GM12878 (cell line): Measurements from ENCODE around the gene CASP5. TPM values are rescaled to one million over a fixed set of nuclear protein-coding genes. Genes with fewer than 3 reads are reported as not detected.

Experiments used
- ATAC-seq: fragments of 200-7000 bp; cut with Tn5 transposase; 3 replicates; pipeline ENCODE4 v1.9.1; 2020; ENCODE audit warnings: mild to moderate bottlenecking, moderate library complexity
- BruUV-seq: library from RNA; stranded (reverse); fragments of 400-500 nt; replicated peaks from 2 replicates; lab custom pipeline; 2021; lab: Mats Ljungman, UMichigan
- CTCF ChIA-PET: fragments of 300-600 bp; sonication (Branson Sonifier 250); formaldehyde crosslinking; extraction: SDS; loops from one replicate; lab custom pipeline; 2021; ENCODE audit warnings: inconsistent platforms; lab: Yijun Ruan, JAX
- POLR2A ChIA-PET: fragments of 350-600 bp; formaldehyde crosslinking; extraction: SDS; loops from one replicate; lab custom pipeline; 2021; ENCODE audit warnings: inconsistent platforms; lab: Charles Lee
- RAD21 ChIA-PET: fragments of 300-600 bp; sonication (Branson Sonifier 250); formaldehyde crosslinking; loops from one replicate; lab custom pipeline; 2023; ENCODE audit warnings: antibody characterized with exemption; ENCODE audit not compliant: unreplicated experiment; lab: Charles Lee
- SMC1A ChIA-PET: fragments of 300-600 bp; sonication (Branson Sonifier 250); formaldehyde crosslinking; loops from one replicate; lab custom pipeline; 2023; ENCODE audit not compliant: unreplicated experiment, uncharacterized antibody; lab: Charles Lee
- DNase-seq: peaks from one replicate; pipeline ENCODE4 v3.0.0-alpha.2; 2011; ENCODE audit warnings: low read depth, low spot score
- FAIRE-seq: peaks from 3 replicates; lab custom pipeline; 2011; peaks lifted over from hg19 to GRCh38; lab: Jason Lieb, UNC
- H2AFZ ChIP-seq: 2 replicates; pipeline ENCODE4 v1.6.0; 2011; ENCODE audit warnings: low read depth, low read length, control low read depth; ENCODE audit not compliant: control insufficient read depth
- H3K27ac ChIP-seq: 2 replicates; pipeline ENCODE4 v1.5.1; 2011; ENCODE audit warnings: control low read depth; ENCODE audit not compliant: control insufficient read depth, insufficient read depth
- H3K27me3 ChIP-seq, 2 experiments: replicated peaks in 1 of 2; 2 replicates each; pipeline versions ENCODE4 v1.6.0 to v1.6.1; 2011; ENCODE audit warnings: low read length in 1 of 2; ENCODE audit not compliant: control insufficient read depth in 2 of 2, insufficient read depth in 2 of 2
- H3K36me3 ChIP-seq, 2 experiments: 2 replicates each; pipeline ENCODE4 v1.5.1; 2011; ENCODE audit warnings: low read length in 1 of 2; ENCODE audit not compliant: control insufficient read depth in 2 of 2, insufficient read depth in 2 of 2
- H3K4me1 ChIP-seq: 2 replicates; pipeline ENCODE4 v1.6.1; 2011; ENCODE audit warnings: mild to moderate bottlenecking, low read length, moderate library complexity, mixed read lengths; ENCODE audit not compliant: control insufficient read depth, insufficient read depth
- H3K4me2 ChIP-seq: 2 replicates; pipeline ENCODE4 v1.6.0; 2011; ENCODE audit warnings: control low read depth; ENCODE audit not compliant: control insufficient read depth, insufficient read depth
- H3K4me3 ChIP-seq: fragments of 200-600 bp; sonication (generic); 2 replicates; pipeline ENCODE4 v1.5.1; 2016
- H3K79me2 ChIP-seq: 2 replicates; pipeline ENCODE4 v1.6.0; 2011; ENCODE audit warnings: low read length; ENCODE audit not compliant: control insufficient read depth, insufficient read depth
- H3K9ac ChIP-seq: 2 replicates; pipeline ENCODE4 v1.8.0; 2011; ENCODE audit warnings: low read length, control low read depth, mixed read lengths; ENCODE audit not compliant: control insufficient read depth, insufficient read depth
- H3K9me3 ChIP-seq: replicated peaks from 3 replicates; pipeline ENCODE4 v1.5.1; 2011; ENCODE audit warnings: mild to moderate bottlenecking, low read length; ENCODE audit not compliant: control insufficient read depth, insufficient read depth
- H4K20me1 ChIP-seq: 2 replicates; pipeline ENCODE4 v1.6.0; 2011; ENCODE audit not compliant: control insufficient read depth, insufficient read depth
- BRCA1 ChIP-seq: IDR thresholded peaks from 2 replicates; pipeline ENCODE4 v1.6.1; 2011; ENCODE audit warnings: low read depth, low read length, improper control_type of control experiment
- CBFB ChIP-seq: IDR thresholded peaks from 2 replicates; pipeline ENCODE4 v1.6.1; 2016; ENCODE audit warnings: antibody characterized with exemption, low read depth
- CEBPZ ChIP-seq: fragments of 150-350 bp; IDR thresholded peaks from 2 replicates; pipeline ENCODE4 v1.6.1; 2016; ENCODE audit warnings: low read depth, low read length
- HSF1 ChIP-seq: fragments of 150-350 bp; IDR thresholded peaks from 2 replicates; pipeline ENCODE4 v1.6.1; 2014; ENCODE audit warnings: mild to moderate bottlenecking, low read depth, low read length
- MEF2A ChIP-seq: IDR thresholded peaks from 2 replicates; pipeline ENCODE4 v1.6.1; 2011; ENCODE audit warnings: low read depth, mild to moderate bottlenecking, low read length, moderate library complexity; ENCODE audit not compliant: insufficient read depth
- NFIC ChIP-seq: IDR thresholded peaks from 2 replicates; pipeline ENCODE4 v1.6.1; 2012; ENCODE audit warnings: low read depth, mild to moderate bottlenecking, inconsistent platforms, low read length, moderate library complexity
- NR2C2 ChIP-seq: IDR thresholded peaks from 2 replicates; pipeline ENCODE4 v1.6.1; 2011; ENCODE audit warnings: borderline replicate concordance, low read depth; ENCODE audit not compliant: control insufficient read depth, insufficient read length
- NRF1 ChIP-seq: conservative IDR thresholded peaks from 2 replicates; pipeline ENCODE4 v1.6.1; 2011; ENCODE audit warnings: mild to moderate bottlenecking, low read depth, low read length, improper control_type of control experiment
- RELA ChIP-seq: fragments of 450-650 bp; IDR thresholded peaks from 2 replicates; pipeline ENCODE4 v1.8.0; 2014; ENCODE audit warnings: borderline replicate concordance; ENCODE audit not compliant: partially characterized antibody
- STAT3 ChIP-seq: IDR thresholded peaks from 2 replicates; pipeline ENCODE4 v1.6.1; 2011; ENCODE audit warnings: low read depth, low read length, improper control_type of control experiment
- WGBS: methylation state at CpG from one replicate; pipeline ENCODE4 v1.1.6; 2016; ENCODE audit warnings: low lambda C conversion rate; ENCODE audit not compliant: insufficient replicate concordance, insufficient coverage; ENCODE audit errors: missing lambda C conversion rate; 5-methylcytosine and 5-hydroxymethylcytosine counted together
- in situ Hi-C: fragments of 300-500 bp; cut with MboI; formaldehyde crosslinking; loops from 9 replicates; pipeline ENCODE4 v1.14.3; 2018; ENCODE audit warnings: mixed read lengths
- intact Hi-C: fragments of 100-400 bp; cut with micrococcal nuclease; formaldehyde crosslinking; loops from one replicate; pipeline ENCODE4 v1.14.2; 2022; ENCODE audit not compliant: unreplicated experiment
- polyA plus RNA-seq, 11 experiments: library from polyadenylated mRNA; depleted of rRNA in 4 of 11; unstranded in 6 of 11; stranded (reverse) in 5 of 11; fragments of >200 nt; fragmentation: Nextera tagmentation in 4 of 11; fragmentation: Illumina TruSeq in 1 of 11; extraction: Ambion mirVana in 4 of 11; extraction: Trizol in 1 of 11; gene quantifications; 1 replicate in 1 of 11; 2 replicates in 10 of 11; pipeline versions ENCODE4 v1.2.1 to v1.2.3, GENCODE V29; 2011 to 2016; ENCODE audit warnings: inconsistent platforms in 2 of 11, missing spikeins in 2 of 11, low read depth in 1 of 11
- total RNA-seq, 4 experiments: library from RNA; depleted of rRNA in 3 of 4; stranded (reverse); fragments of >200 nt in 3 of 4; fragmentation: Illumina TruSeq in 1 of 4; extraction: Trizol in 1 of 4; gene quantifications; 2 replicates each; pipeline versions ENCODE4 v1.2.1 to v1.2.3, GENCODE V29; 2013 to 2021
- TF ChIP-seq, protein P1 (sequence below): IDR thresholded peaks from 2 replicates; pipeline ENCODE4 v1.6.1; 2012; ENCODE audit warnings: low read length, inconsistent platforms
- TF ChIP-seq, protein P2 (sequence below): fragments of 450-650 bp; IDR thresholded peaks from 2 replicates; pipeline ENCODE4 v1.6.1; 2016; ENCODE audit warnings: mild to moderate bottlenecking
- TF ChIP-seq, protein P3 (sequence below): IDR thresholded peaks from 2 replicates; pipeline ENCODE4 v1.6.1; 2011; ENCODE audit warnings: borderline replicate concordance, low read depth, mild to moderate bottlenecking, moderate library complexity, mixed read lengths, low read length; ENCODE audit not compliant: insufficient read depth; ENCODE audit errors: extremely low read length

CASP5 gene
- total and polyA plus RNA-seq, 10 of the 15 experiments (the other 5 are each of a cell fraction or from before 2014, with no cell fraction given): not detected

- H3K4me1 ChIP-seq: no peaks in the 10 kb centered on the region
Measured at GRCh38 chr11:104979839-104980238, 43.1 kb downstream of the CASP5 start.

More at GRCh38 chr11:104979839-104980238, 43.1 kb downstream of the CASP5 start:
- CTCF ChIA-PET: interaction anchor here (0.5 kb wide), 1 partner anchor 9 kb away, joined by 3 read pairs; no protein-coding TSS in a partner anchor
- no peaks in the 10 kb centered on the region for H3K79me2 ChIP-seq
- FAIRE-seq: peak; percentile 61
- RAD21 ChIA-PET: no interaction called here
- no TSS peak for BruUV-seq
- no peak overlapping the region for H2AFZ ChIP-seq
- H4K20me1 ChIP-seq: no peaks in the 10 kb centered on the region
- in situ Hi-C loops: no loop called here
- H3K4me3 ChIP-seq: no peak overlapping the region
- POLR2A ChIA-PET: no interaction called here
- 83% methylated on average over 1 of the region's 1 CpG for WGBS
- no peak for DNase-seq
- SMC1A ChIA-PET: no interaction called here
- TF ChIP-seq STAT3 (no peak), NRF1 (no peak), CEBPZ (no peak), CBFB (no peak), NFIC (no peak), RELA (no peak), NR2C2 (no peak), HSF1 (no peak), BRCA1 (no peak), MEF2A (no peak)
- TF ChIP-seq, protein P1, sequence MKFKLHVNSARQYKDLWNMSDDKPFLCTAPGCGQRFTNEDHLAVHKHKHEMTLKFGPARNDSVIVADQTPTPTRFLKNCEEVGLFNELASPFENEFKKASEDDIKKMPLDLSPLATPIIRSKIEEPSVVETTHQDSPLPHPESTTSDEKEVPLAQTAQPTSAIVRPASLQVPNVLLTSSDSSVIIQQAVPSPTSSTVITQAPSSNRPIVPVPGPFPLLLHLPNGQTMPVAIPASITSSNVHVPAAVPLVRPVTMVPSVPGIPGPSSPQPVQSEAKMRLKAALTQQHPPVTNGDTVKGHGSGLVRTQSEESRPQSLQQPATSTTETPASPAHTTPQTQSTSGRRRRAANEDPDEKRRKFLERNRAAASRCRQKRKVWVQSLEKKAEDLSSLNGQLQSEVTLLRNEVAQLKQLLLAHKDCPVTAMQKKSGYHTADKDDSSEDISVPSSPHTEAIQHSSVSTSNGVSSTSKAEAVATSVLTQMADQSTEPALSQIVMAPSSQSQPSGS: no peak
- TF ChIP-seq, protein P2, sequence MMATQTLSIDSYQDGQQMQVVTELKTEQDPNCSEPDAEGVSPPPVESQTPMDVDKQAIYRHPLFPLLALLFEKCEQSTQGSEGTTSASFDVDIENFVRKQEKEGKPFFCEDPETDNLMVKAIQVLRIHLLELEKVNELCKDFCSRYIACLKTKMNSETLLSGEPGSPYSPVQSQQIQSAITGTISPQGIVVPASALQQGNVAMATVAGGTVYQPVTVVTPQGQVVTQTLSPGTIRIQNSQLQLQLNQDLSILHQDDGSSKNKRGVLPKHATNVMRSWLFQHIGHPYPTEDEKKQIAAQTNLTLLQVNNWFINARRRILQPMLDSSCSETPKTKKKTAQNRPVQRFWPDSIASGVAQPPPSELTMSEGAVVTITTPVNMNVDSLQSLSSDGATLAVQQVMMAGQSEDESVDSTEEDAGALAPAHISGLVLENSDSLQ: no peak
- TF ChIP-seq, protein P3, sequence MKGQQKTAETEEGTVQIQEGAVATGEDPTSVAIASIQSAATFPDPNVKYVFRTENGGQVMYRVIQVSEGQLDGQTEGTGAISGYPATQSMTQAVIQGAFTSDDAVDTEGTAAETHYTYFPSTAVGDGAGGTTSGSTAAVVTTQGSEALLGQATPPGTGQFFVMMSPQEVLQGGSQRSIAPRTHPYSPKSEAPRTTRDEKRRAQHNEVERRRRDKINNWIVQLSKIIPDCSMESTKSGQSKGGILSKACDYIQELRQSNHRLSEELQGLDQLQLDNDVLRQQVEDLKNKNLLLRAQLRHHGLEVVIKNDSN: no peak
- no peaks in the 10 kb centered on the region; the same call in 2 of the 3 replicates for H3K9me3 ChIP-seq
- no peak for ATAC-seq
- no peaks in the 10 kb centered on the region; a peak in 1 of 4 replicates for H3K27me3 ChIP-seq
- H3K9ac ChIP-seq: no peak overlapping the region
- H3K4me2 ChIP-seq: no peak overlapping the region
- intact Hi-C loops: no loop called here
- no peaks in the 10 kb centered on the region for H3K36me3 ChIP-seq
- H3K27ac ChIP-seq: no peak overlapping the region
